NOMO-1 treated with dmso at 0.1 percent for 144 hours (cell line): ENCODE data around the gene ESYT2.
"Not testable (repeated sequence)": the region's sequence is repeated elsewhere in the genome, so short reads cannot be mapped to it uniquely, and the experiment has no call there.

ENCODE experiments used
- DNase-seq: peaks from one replicate; lab custom pipeline; 2025; ENCODE audit not compliant: unreplicated experiment; lab: John Stamatoyannopoulos, UW

The ESYT2 gene, protein sequence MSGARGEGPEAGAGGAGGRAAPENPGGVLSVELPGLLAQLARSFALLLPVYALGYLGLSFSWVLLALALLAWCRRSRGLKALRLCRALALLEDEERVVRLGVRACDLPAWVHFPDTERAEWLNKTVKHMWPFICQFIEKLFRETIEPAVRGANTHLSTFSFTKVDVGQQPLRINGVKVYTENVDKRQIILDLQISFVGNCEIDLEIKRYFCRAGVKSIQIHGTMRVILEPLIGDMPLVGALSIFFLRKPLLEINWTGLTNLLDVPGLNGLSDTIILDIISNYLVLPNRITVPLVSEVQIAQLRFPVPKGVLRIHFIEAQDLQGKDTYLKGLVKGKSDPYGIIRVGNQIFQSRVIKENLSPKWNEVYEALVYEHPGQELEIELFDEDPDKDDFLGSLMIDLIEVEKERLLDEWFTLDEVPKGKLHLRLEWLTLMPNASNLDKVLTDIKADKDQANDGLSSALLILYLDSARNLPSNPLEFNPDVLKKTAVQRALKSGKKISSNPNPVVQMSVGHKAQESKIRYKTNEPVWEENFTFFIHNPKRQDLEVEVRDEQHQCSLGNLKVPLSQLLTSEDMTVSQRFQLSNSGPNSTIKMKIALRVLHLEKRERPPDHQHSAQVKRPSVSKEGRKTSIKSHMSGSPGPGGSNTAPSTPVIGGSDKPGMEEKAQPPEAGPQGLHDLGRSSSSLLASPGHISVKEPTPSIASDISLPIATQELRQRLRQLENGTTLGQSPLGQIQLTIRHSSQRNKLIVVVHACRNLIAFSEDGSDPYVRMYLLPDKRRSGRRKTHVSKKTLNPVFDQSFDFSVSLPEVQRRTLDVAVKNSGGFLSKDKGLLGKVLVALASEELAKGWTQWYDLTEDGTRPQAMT

DNA sequence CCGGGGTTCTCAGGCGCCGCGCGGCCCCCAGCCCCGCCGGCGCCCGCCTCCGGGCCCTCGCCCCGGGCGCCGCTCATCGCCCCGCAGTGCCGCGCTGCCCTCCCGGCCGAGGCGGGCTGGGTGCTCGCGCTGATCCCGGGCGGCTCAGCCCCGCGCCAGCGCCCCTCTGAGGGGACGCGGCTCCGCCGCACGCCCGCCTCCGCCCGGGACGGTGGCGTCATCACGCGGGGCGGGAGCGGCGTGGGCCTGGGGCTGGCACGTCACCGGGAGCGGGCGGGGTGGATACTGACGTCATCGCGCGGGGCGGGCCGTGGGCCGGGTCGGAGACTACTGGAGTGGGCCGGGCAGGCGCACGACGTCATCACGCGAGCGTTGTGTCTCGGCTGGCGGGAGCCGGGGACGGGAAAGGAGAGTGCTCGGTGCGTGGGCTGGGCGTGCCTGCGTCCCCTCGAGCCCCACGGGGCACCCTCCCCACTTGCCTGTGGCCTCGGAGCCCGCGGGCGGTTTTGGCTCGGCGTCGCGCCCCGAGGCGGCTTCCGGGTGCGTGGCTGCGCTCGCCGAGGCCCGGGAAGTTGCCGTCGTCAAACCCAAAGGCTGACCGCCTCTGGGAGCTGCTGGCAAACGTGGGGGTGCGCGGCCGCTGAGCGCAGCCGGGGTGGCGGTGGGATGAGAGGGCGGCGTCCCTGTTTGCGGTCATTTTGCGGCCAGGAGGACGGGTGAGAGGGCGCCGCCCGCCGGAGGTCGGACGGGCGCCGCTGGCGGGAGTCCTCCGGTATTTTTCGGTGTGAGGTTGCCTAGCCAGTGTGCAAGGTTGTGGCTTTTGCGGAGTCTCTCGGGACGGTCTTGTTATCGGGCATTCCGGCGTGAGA, at the start of gene ESYT2:
TSS of gene ESYT2 (minus strand) at position 168 of the 869 bp plus-strand sequence. CDS start at position 77, 91 bp downstream.
- peak; percentile 84 for DNase-seq

DNA sequence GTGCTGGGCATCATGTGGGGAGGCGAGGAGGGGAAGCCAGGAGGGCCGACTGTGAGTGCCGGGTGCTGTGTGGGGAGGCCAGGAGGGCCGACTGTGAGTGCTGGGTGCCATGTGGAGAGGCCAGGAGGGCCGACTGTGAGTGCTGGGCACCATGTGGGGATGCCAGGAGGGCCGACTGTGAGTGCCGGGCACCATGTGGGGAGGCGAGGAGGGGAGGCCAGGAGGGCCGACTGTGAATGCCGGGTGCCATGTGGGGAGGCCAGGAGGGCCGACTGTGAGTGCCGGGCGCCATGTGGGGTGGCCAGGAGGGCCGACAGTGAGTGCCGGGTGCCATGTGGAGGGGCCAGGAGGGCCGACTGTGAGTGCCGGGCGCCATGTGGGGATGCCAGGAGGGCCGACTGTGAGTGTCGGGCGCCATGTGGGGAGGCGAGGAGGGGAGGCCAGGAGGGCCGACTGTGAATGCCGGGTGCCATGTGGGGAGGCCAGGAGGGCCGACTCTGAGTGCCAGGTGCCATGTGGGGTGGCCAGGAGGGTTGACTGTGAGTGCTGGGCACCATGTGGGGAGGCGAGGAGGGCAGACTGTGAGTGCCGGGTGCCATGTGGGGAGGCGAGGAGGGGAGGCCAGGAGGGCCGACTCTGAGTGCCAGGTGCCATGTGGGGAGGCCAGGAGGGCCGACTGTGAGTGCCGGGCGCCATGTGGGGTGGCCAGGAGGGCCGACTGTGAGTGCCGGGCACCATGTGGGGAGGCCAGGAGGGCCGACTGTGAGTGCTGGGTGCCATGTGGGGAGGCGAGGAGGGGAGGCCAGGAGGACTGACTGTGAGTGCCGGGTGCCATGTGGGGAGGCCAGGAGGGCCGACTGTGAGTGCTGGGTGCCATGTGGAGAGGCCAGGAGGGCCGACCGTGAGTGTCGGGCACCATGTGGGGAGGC, 49.1 kb upstream of the ESYT2 start:
- DNase-seq, result not testable (repeated sequence)

DNA sequence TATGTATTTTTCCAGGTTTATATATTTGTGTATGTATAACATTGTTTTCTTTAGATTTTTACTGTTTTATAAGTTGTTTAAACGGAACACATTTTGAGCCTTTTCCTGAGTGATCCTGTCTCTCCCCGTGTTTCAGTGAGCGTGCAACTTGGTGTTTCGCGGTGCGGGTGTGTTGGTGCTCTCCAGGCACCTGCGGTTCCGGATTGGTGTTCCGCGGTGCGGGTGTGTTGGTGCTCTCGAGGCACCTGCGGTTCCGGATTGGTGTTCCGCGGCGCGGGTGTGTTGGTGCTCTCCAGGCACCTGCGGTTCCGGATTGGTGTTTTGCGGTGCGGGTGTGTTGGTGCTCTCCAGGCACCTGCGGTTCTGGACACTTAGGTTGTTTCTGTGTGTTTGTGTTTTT, 47.7 kb upstream of the ESYT2 start:
- no peak for DNase-seq

DNA sequence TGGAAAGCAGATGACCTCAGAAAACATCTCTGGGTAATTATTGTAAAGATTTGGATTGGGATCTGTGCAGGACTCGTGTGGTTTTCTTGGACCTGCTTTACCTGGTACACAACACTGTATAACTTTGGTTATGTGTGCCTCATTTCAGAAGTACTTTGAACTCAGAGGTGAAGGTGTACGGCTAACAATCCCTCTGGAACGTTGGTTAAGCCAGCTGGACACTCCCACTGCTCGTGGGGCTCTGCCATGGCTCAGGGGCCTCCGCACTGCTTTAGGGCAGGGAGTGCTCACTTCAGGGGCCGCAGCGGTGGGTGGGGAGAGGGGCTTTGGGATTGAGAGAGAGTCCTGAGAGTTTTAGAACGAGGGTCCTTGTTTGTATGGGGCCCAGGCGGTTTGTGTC, 40.6 kb upstream of the ESYT2 start:
- DNase-seq, result no peak

DNA sequence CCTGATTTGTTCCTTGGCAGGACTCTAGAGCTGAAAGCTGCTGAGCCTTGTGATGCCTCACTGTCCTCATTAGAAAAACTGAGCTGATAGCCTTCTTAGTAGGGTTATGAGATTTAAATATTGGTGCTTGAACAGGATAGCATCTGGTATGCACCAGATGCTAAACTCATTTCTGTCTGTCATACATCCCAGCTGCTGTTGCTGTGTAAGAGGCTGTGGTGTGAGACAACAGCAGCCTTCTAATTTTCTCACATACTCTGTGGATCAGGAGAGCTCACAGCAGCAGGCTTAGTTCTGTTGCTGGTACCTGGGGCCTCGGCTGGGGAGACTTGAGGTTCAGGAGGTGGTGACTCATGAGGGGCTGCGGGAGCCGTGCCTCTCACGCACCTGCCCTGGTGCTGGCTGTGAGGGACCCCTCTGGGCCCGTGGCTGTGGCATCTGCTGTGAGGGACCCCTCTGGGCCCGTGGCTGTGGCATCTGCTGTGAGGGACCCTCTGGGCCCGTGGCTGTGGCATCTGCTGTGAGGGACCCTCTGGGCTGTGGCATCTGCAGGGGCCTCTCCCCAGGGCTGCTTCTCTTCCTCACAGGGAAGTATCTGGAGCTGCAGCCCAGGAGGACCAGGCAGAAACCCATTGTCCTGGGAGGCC, 39.6 kb upstream of the ESYT2 start:
- DNase-seq, result no peak

DNA sequence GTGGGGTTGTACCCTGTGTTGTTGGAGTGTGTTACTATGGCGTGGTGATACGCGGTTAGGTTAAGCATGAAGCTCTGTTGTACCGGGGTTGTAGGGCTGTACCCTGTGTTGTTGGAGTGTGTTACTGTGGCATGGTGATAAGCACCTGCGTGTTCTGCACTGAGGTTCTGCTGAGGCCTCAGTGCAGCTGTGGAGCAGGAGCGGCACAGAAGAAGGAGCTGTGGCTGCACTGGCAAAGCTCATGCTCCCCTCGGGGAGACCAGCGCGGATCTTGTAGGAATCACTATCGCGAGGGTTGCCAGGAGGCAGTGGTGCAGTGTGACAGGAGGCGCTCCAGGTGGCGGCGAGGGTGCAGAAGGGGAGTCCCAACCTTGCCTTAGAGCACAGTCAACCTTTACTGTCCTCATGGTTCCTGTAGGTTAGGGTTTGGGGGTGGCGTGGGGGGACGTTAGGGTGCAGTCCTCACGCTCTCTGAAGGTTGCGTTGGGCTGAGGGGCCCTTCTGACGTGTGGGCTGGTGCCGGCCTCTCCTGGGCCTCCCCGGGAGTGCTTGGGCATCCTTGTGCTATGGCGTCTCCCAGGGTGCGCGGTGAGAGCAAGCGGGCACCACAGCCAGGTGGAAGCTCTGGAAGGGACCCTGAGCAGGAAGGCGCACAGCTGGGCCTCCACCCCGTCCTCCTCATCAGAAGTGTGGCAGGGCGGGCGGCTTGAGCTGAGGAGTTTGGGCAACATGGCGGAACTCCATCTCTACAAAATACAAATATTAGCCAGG, 38.1 kb upstream of the ESYT2 start:
- no peak for DNase-seq

DNA sequence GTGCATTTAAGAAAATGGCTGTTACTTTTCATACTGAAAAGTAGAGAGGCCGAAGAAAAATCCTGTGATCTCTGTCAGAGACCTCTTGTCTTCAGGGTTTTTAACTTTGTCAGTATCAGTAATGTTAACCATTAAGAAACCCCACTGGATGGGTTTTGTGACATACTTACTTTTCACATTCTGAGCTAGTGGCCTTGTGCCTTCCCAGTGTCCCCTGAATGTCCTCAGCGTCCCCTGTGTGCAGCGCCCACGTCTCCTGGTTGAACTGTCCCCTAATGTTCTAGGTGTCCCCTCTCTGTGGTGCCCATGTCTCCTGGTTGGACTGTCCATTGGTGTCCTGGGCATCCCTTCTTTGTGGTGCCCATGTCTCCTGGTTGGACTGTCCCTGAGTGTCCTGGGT, 36.7 kb upstream of the ESYT2 start:
- no peak for DNase-seq

DNA sequence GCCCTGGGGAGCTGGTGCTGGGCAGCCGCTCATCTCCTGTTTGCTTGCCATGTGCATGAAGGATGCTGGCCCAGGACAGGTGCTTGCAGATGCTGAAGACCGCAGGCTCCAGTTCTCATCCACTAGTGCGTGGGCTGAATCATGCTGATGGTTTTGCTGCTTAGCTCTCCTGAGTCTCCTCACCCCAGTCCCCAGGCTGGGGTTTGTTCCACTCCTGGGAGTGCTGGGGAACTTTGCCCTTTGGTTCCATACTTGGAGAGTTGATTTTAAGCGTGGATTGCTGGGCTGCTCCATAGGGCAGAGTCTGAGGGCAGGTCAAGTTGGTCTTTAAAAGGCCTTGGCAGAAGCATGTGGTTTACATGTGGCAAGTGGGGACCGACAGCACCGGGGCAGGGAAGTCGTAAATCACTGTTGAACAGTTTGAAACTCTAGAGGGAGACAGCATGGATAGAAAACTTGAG, 36.2 kb upstream of the ESYT2 start:
- DNase-seq, result peak; percentile 8

DNA sequence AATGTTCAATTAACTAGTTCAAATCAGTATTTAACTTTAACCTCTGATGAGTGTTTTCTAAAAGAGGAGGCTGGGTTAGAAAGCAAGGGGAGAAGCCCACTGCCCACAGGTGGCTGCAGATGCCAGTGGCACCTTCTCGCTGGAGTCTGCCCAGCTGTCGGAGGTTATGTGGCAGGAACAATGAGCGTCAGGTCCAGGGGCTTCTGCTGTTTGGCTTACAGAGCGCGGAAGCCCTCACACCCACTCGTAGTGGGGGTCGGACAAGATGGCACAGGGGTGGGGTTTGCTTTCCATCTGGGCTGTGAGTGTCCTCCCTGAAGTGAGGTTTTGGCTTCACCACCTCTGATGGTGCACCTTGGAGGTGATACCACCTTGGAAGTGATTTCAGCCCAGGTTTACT, 35.5 kb upstream of the ESYT2 start:
- DNase-seq, result no peak

DNA sequence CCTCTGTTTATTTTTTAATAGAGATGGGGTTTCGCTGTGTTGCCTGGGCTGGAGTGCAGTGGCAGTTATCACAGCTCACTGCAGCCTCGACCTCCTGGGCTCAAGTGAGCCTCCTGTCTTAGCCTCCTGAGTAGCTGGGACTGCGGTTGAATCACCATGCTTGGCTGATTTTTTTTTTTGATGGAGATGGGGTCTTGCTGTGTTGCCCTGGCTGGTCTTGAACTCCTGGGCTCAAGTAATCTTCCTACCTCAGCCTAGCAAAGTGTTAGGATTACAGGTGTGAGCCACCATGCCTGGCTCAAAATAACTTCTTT, 35.2 kb upstream of the ESYT2 start:
- DNase-seq, result no peak

DNA sequence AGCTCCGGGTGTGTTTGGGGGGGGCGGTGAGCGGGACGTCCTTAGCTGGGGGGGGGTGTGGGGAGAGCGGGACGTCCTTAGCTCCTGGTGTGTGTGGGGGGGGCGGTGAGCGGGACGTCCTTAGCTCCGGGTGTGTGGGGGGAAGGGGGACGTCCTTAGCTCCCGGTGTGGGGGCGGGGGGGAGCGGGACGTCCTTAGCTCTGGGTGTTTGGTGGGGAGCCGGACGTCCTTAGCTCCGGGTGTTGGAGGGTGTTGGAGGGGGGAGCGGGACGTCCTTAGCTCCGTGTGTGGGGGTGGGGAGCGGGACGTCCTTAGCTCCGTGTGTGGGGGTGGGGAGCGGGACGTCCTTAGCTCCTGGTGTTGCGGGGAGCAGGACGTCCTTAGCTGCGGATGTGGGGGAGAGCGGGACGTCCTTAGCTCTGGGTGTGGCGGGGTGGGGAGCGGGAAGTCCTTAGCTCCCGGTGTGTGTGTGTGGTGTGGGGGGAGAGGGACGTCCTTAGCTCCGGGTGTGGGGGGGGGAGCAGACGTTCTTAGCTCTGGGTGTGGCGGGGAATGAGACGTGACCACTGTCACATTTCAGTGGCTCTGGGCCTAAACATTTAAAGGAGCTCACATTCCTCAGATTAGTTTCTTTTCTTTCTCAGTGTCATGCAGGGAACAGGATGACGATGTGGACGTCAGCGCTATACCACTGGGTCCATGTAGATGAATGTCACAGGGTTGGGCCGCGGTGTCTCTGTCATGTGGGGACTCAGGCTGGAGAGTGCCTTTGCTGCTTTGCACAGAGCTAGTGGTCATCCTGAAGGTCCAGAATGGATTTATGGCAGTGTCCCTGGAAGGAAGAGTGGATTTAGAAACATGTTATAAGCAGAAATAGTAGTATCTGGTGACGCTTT, 34.5 kb upstream of the ESYT2 start:
- DNase-seq, result no peak

DNA sequence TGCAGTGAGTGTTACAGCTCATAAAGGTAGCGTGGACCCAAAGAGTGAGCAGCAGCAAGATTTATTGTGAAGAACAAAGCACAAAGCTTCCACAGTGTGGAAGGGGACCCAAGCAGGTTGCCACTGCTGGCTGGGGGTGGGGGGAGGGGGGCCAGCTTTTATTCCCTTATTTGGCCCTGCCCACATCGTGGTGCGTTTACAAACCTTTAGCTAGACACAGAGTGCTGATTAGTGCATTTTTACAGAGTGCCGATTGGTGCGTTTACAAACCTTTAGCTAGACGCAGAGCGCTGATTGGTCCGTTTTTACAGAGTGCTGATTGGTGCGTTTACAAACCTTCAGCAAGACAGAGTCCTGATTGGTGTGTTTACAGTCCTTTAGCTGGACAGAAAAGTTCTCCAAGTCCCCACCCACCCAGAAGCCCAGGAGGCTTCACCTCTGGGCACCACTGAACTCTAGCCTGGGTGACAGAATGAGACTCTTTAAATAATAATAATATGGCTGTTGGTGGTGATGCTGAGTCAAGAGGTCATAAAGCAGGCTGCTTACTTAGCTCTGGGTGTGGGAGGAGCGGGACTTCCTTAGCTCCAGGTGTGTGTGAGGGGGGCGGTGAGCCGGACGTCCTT, 33.8 kb upstream of the ESYT2 start:
- DNase-seq, result not testable (repeated sequence)

DNA sequence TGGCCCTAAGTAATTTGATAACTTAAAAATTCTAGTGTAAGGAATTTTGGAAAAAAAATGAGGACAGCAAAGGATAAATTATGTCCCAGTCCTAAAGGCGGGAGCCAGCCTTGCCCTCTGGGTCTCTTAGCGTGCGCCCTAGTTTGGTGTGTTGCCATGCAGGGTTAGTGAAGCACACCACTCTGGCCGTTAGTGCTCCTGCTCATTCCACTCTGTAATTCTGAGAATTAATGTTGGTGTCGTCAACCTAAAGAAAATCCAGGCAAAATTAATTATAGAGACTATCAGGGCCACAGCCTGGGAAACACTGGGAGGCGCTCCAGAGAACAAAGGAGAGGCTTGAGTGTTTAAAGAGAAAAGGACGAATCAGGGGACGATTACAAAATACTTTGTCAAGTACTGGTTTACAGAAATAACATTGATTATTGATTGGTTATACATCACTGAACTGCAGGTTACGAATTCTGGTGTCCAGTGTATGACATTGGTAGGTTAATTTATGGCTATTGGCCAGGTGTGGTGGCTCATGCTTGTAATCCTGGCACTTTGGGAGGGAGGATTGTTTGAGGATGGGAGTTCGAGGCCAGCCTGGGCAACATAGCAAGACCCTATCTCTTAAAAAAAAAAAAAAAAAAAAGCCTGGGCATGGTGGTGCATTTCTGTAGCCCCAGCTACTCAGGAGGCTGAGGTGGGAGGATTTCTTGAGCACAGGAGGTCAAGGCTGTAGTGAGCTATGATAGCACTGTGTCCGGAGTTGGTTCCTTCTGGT, 32.8 kb upstream of the ESYT2 start:
- DNase-seq, result no peak

DNA sequence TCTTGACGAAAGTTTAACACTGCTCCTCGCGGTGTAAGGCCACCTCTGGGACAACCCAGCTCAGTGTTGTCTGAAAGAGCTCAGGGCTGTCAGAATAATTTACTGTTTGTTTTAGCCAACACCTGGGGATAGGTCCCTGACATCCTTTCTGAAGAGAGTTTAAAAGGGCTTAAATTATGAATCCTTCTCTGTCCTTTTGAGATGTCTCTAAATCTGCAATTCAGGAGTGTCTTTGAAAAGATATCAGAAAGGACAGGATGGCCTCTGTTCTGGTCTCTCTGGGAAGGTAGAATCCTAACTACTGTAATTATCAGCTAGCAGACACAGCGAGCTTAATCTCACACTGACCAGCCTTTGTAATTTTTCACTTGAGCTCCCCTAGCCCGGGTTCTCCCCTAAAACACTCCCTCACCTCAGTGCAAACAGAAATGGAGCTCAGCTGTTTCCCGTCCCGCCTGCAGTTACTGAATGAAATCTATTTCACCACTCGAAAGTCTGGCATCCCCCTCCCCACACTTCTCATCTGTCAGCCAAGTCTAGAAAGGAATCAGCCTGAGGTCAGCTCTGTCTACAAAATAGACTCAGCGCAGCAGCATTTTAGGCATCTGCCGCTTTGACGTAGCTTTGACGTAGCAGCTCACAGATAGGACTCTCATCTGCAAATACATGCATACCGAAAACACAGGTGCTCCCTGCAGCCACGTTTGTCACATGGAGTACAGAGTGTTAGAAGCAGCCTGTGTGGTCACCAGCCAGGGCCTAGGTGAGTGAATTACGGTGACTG, 31.9 kb upstream of the ESYT2 start:
- DNase-seq, result no peak

DNA sequence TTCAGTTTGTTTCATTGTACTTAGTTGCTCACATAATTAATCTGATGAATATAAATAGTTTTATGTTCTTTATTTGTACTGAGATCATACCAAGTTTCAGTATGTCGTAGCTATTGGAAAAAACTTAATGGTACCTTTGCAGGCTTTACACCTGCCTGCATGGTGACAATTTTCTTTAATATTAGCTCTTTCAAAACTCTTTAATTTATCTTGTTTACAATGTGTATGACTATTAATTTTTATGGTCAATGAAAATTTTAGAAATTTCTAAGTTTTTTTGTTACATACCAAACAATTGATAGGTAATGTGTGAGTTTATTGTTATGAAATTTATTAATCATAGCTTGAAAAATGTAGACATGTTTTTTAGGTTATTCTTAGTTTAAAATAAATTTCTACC, 31.1 kb upstream of the ESYT2 start:
- DNase-seq, result no peak
